ENCODE results near the gene CEND1. TPM values are rescaled to one million over a fixed set of nuclear protein-coding genes. Genes with fewer than 3 reads are reported as not detected.

The CEND1 gene
- total and polyA plus RNA-seq, 2 of the 13 experiments (the other 11 are each of a cell fraction or from before 2014, with no cell fraction given), result not detected

DNA sequence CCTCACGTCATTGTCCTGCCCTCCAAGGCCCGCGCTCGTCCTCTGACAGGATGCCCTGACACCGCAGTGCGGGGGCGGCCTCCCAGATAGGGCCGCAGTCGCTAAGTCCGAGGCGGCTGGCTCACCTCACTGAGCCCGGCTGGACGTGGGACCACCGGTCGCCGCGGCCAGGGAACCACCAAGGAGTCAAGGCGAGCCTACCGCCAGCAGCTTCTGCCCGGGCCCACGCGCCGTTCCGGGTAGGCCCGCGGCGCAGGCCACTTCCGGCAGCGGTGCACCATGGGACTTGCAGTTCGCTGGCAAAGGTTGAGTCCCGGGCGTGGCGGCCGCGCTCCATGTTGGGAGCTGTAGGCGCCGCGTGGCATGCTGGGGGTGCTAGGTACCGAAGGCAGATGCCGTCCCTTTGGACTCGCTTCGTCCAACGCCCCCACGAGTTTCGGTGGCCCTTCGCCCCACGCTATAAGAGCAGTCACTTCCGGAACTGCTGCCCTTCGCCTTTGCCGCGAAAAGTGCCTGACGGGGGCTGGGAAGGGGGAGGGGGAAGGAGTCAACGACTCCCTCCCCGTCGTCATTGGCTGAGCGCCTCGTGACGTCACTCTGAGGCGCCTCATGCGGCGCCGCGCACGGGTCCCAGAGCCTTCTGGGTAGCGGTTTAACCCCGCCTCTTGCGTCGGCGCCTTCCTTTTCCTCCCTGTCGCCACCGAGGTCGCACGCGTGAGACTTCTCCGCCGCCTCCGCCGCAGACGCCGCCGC lies 19.6 kb upstream of the CEND1 start, which contains the start of gene RPLP2 (continued):
- TF ChIP-seq ZNF552 (CRISPR knock-in tag; IDR thresholded peaks at IDR 0.05; ENCODE audit: borderline replicate concordance) (peak; percentile 78), KMT2B (CRISPR knock-in tag; IDR thresholded peaks at IDR 0.05) (peak; percentile 77), ZNF850 (CRISPR knock-in tag; conservative IDR thresholded peaks at IDR 0.05) (peak; percentile 94; the same call in 1 of the 2 replicates), SOX5 (CRISPR knock-in tag; IDR thresholded peaks at IDR 0.05; ENCODE audit: borderline replicate concordance) (peak; percentile 27; the same call in 1 of the 2 replicates), ZNF24 (IDR thresholded peaks at IDR 0.05) (no peak), ATF7-NPFF (CRISPR knock-in tag; IDR thresholded peaks at IDR 0.05; ENCODE audit: low read depth) (no peak; the same call in none of the 2 replicates), MEIS1 (CRISPR knock-in tag; IDR thresholded peaks at IDR 0.05; ENCODE audit: borderline replicate concordance) (peak; percentile 18), NRL (CRISPR knock-in tag; IDR thresholded peaks at IDR 0.05; ENCODE audit: borderline replicate concordance) (peak; percentile 80), HMG20B (CRISPR knock-in tag; conservative IDR thresholded peaks at IDR 0.05) (no peak; the same call in 1 of the 2 replicates), ZNF264 (CRISPR knock-in tag; IDR thresholded peaks at IDR 0.05) (0 out of 2 replicates have a peak, but pooled peaks have one; percentile 14), ZNF543 (CRISPR knock-in tag; IDR thresholded peaks at IDR 0.05) (peak; percentile 91; the same call in 1 of the 2 replicates), ZFP1 (CRISPR knock-in tag; IDR thresholded peaks at IDR 0.05) (0 out of 2 replicates have a peak, but pooled peaks have one; percentile 28), HDAC2 (CRISPR knock-in tag; IDR thresholded peaks at IDR 0.05) (peak; percentile 17), ZNF709 (CRISPR knock-in tag; IDR thresholded peaks at IDR 0.05) (peak; percentile 80), CC2D1A (CRISPR knock-in tag; IDR thresholded peaks at IDR 0.05) (no peak), HIVEP1 (CRISPR knock-in tag; IDR thresholded peaks at IDR 0.05) (peak; percentile 93), RCOR2 (CRISPR knock-in tag; IDR thresholded peaks at IDR 0.05) (no peak), HDAC6 (IDR thresholded peaks at IDR 0.05; ENCODE audit: low read depth, low read length) (no peak), MEF2D (CRISPR knock-in tag; IDR thresholded peaks at IDR 0.05) (peak; percentile 74), ZFP36L1 (CRISPR knock-in tag; IDR thresholded peaks at IDR 0.05) (peak; percentile 64; the same call in 1 of the 2 replicates), CREB3 (CRISPR knock-in tag; IDR thresholded peaks at IDR 0.05) (0 out of 2 replicates have a peak, but pooled peaks have one; percentile 23), ZNF777 (CRISPR knock-in tag; IDR thresholded peaks at IDR 0.05) (peak; percentile 9), UBTF (CRISPR knock-in tag; IDR thresholded peaks at IDR 0.05) (peak; percentile 98)
- TF ChIP-seq, protein P1, sequence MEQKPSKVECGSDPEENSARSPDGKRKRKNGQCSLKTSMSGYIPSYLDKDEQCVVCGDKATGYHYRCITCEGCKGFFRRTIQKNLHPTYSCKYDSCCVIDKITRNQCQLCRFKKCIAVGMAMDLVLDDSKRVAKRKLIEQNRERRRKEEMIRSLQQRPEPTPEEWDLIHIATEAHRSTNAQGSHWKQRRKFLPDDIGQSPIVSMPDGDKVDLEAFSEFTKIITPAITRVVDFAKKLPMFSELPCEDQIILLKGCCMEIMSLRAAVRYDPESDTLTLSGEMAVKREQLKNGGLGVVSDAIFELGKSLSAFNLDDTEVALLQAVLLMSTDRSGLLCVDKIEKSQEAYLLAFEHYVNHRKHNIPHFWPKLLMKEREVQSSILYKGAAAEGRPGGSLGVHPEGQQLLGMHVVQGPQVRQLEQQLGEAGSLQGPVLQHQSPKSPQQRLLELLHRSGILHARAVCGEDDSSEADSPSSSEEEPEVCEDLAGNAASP (CRISPR knock-in tag; IDR thresholded peaks at IDR 0.05; ENCODE audit: borderline replicate concordance), result peak; percentile 49; the same call in 1 of the 2 replicates

Measured in HepG2 (cell line).